GM12878 (cell line): ENCODE results near the gene PACS1. TPM values are rescaled to one million over a fixed set of nuclear protein-coding genes. Genes with fewer than 3 reads are reported as not detected.

Experiments used
- ATAC-seq: fragments of 200-7000 bp; cut with Tn5 transposase; 3 replicates; pipeline ENCODE4 v1.9.1; 2020; ENCODE audit warnings: mild to moderate bottlenecking, moderate library complexity
- BruUV-seq: library from RNA; stranded (reverse); fragments of 400-500 nt; replicated peaks from 2 replicates; lab custom pipeline; 2021; lab: Mats Ljungman, UMichigan
- CTCF ChIA-PET: fragments of 300-600 bp; sonication (Branson Sonifier 250); formaldehyde crosslinking; extraction: SDS; loops from one replicate; lab custom pipeline; 2021; ENCODE audit warnings: inconsistent platforms; lab: Yijun Ruan, JAX
- POLR2A ChIA-PET: fragments of 350-600 bp; formaldehyde crosslinking; extraction: SDS; loops from one replicate; lab custom pipeline; 2021; ENCODE audit warnings: inconsistent platforms; lab: Charles Lee
- RAD21 ChIA-PET: fragments of 300-600 bp; sonication (Branson Sonifier 250); formaldehyde crosslinking; loops from one replicate; lab custom pipeline; 2023; ENCODE audit warnings: antibody characterized with exemption; ENCODE audit not compliant: unreplicated experiment; lab: Charles Lee
- SMC1A ChIA-PET: fragments of 300-600 bp; sonication (Branson Sonifier 250); formaldehyde crosslinking; loops from one replicate; lab custom pipeline; 2023; ENCODE audit not compliant: unreplicated experiment, uncharacterized antibody; lab: Charles Lee
- DNase-seq: peaks from one replicate; pipeline ENCODE4 v3.0.0-alpha.2; 2011; ENCODE audit warnings: low read depth, low spot score
- FAIRE-seq: peaks from 3 replicates; lab custom pipeline; 2011; peaks lifted over from hg19 to GRCh38; lab: Jason Lieb, UNC
- H2AFZ ChIP-seq: 2 replicates; pipeline ENCODE4 v1.6.0; 2011; ENCODE audit warnings: low read depth, low read length, control low read depth; ENCODE audit not compliant: control insufficient read depth
- H3K27ac ChIP-seq: 2 replicates; pipeline ENCODE4 v1.5.1; 2011; ENCODE audit warnings: control low read depth; ENCODE audit not compliant: control insufficient read depth, insufficient read depth
- H3K27me3 ChIP-seq, 2 experiments: replicated peaks in 1 of 2; 2 replicates each; pipeline versions ENCODE4 v1.6.0 to v1.6.1; 2011; ENCODE audit warnings: low read length in 1 of 2; ENCODE audit not compliant: control insufficient read depth in 2 of 2, insufficient read depth in 2 of 2
- H3K36me3 ChIP-seq, 2 experiments: 2 replicates each; pipeline ENCODE4 v1.5.1; 2011; ENCODE audit warnings: low read length in 1 of 2; ENCODE audit not compliant: control insufficient read depth in 2 of 2, insufficient read depth in 2 of 2
- H3K4me1 ChIP-seq: 2 replicates; pipeline ENCODE4 v1.6.1; 2011; ENCODE audit warnings: mild to moderate bottlenecking, low read length, moderate library complexity, mixed read lengths; ENCODE audit not compliant: control insufficient read depth, insufficient read depth
- H3K4me2 ChIP-seq: 2 replicates; pipeline ENCODE4 v1.6.0; 2011; ENCODE audit warnings: control low read depth; ENCODE audit not compliant: control insufficient read depth, insufficient read depth
- H3K4me3 ChIP-seq: fragments of 200-600 bp; sonication (generic); 2 replicates; pipeline ENCODE4 v1.5.1; 2016
- H3K79me2 ChIP-seq: 2 replicates; pipeline ENCODE4 v1.6.0; 2011; ENCODE audit warnings: low read length; ENCODE audit not compliant: control insufficient read depth, insufficient read depth
- H3K9ac ChIP-seq: 2 replicates; pipeline ENCODE4 v1.8.0; 2011; ENCODE audit warnings: low read length, control low read depth, mixed read lengths; ENCODE audit not compliant: control insufficient read depth, insufficient read depth
- H3K9me3 ChIP-seq: replicated peaks from 3 replicates; pipeline ENCODE4 v1.5.1; 2011; ENCODE audit warnings: mild to moderate bottlenecking, low read length; ENCODE audit not compliant: control insufficient read depth, insufficient read depth
- H4K20me1 ChIP-seq: 2 replicates; pipeline ENCODE4 v1.6.0; 2011; ENCODE audit not compliant: control insufficient read depth, insufficient read depth
- ATF2 ChIP-seq: IDR thresholded peaks from 2 replicates; pipeline ENCODE4 v1.6.1; 2012; ENCODE audit warnings: low read length, inconsistent platforms
- BCL11A ChIP-seq: IDR thresholded peaks from 2 replicates; pipeline ENCODE4 v1.6.1; 2011; ENCODE audit warnings: low read depth, low read length
- BHLHE40 ChIP-seq, 2 experiments: fragments of 450-650 bp in 1 of 2; IDR thresholded peaks; 2 replicates each; pipeline ENCODE4 v1.6.1; 2011 to 2017; ENCODE audit warnings: low read depth in 2 of 2, borderline replicate concordance in 1 of 2, improper control_type of control experiment in 1 of 2, low read length in 1 of 2, mild to moderate bottlenecking in 1 of 2
- CEBPZ ChIP-seq: fragments of 150-350 bp; IDR thresholded peaks from 2 replicates; pipeline ENCODE4 v1.6.1; 2016; ENCODE audit warnings: low read depth, low read length
- CHD2 ChIP-seq: IDR thresholded peaks from 2 replicates; pipeline ENCODE4 v1.6.1; 2011; ENCODE audit warnings: low read depth, low read length, improper control_type of control experiment, borderline replicate concordance
- CTCF ChIP-seq, 3 experiments: IDR thresholded peaks in 2 of 3; conservative IDR thresholded peaks in 1 of 3; 2 replicates each; pipeline ENCODE4 v1.5.1; 2011; ENCODE audit warnings: low read depth in 3 of 3, low read length in 3 of 3, mild to moderate bottlenecking in 3 of 3, control low read depth in 2 of 3, moderate library complexity in 2 of 3, inconsistent platforms in 1 of 3, mixed read lengths in 1 of 3; ENCODE audit not compliant: control insufficient read depth in 2 of 3, insufficient read depth in 1 of 3; ENCODE audit errors: extremely low read depth in 1 of 3
- GATAD2B ChIP-seq: fragments of 450-650 bp; conservative IDR thresholded peaks from 2 replicates; pipeline ENCODE4 v1.6.1; 2017; ENCODE audit warnings: low read depth, mild to moderate bottlenecking, moderate library complexity
- IKZF1 ChIP-seq: fragments of 450-650 bp; conservative IDR thresholded peaks from 2 replicates; pipeline ENCODE4 v1.6.1; 2017; ENCODE audit warnings: antibody characterized with exemption, mild to moderate bottlenecking
- IKZF2 ChIP-seq, 2 experiments: fragments of 450-650 bp; IDR thresholded peaks; 2 replicates each; pipeline ENCODE4 v1.6.1; 2017; ENCODE audit warnings: mild to moderate bottlenecking in 2 of 2, moderate library complexity in 2 of 2
- IRF5 ChIP-seq: fragments of 450-650 bp; IDR thresholded peaks from 2 replicates; pipeline ENCODE4 v1.6.1; 2017; ENCODE audit warnings: borderline replicate concordance
- POLR2A ChIP-seq: IDR thresholded peaks from 2 replicates; pipeline ENCODE4 v1.6.1; 2011; ENCODE audit warnings: low read depth, mild to moderate bottlenecking, low read length
- RAD21 ChIP-seq: IDR thresholded peaks from 2 replicates; pipeline ENCODE4 v1.6.1; 2011; ENCODE audit warnings: mild to moderate bottlenecking, low read depth, low read length, moderate library complexity; ENCODE audit not compliant: insufficient read depth
- SMARCA5 ChIP-seq: fragments of 450-650 bp; IDR thresholded peaks from 2 replicates; pipeline ENCODE4 v1.6.1; 2017; ENCODE audit warnings: mild to moderate bottlenecking
- WRNIP1 ChIP-seq: IDR thresholded peaks from 2 replicates; pipeline ENCODE4 v1.6.1; 2011; ENCODE audit warnings: low read depth, low read length, improper control_type of control experiment, borderline replicate concordance
- WGBS: methylation state at CpG from one replicate; pipeline ENCODE4 v1.1.6; 2016; ENCODE audit warnings: low lambda C conversion rate; ENCODE audit not compliant: insufficient replicate concordance, insufficient coverage; ENCODE audit errors: missing lambda C conversion rate; 5-methylcytosine and 5-hydroxymethylcytosine counted together
- in situ Hi-C: fragments of 300-500 bp; cut with MboI; formaldehyde crosslinking; loops from 9 replicates; pipeline ENCODE4 v1.14.3; 2018; ENCODE audit warnings: mixed read lengths
- intact Hi-C: fragments of 100-400 bp; cut with micrococcal nuclease; formaldehyde crosslinking; loops from one replicate; pipeline ENCODE4 v1.14.2; 2022; ENCODE audit not compliant: unreplicated experiment
- polyA plus RNA-seq, 11 experiments: library from polyadenylated mRNA; depleted of rRNA in 4 of 11; unstranded in 6 of 11; stranded (reverse) in 5 of 11; fragments of >200 nt; fragmentation: Nextera tagmentation in 4 of 11; fragmentation: Illumina TruSeq in 1 of 11; extraction: Ambion mirVana in 4 of 11; extraction: Trizol in 1 of 11; gene quantifications; 1 replicate in 1 of 11; 2 replicates in 10 of 11; pipeline versions ENCODE4 v1.2.1 to v1.2.3, GENCODE V29; 2011 to 2016; ENCODE audit warnings: inconsistent platforms in 2 of 11, missing spikeins in 2 of 11, low read depth in 1 of 11
- total RNA-seq, 4 experiments: library from RNA; depleted of rRNA in 3 of 4; stranded (reverse); fragments of >200 nt in 3 of 4; fragmentation: Illumina TruSeq in 1 of 4; extraction: Trizol in 1 of 4; gene quantifications; 2 replicates each; pipeline versions ENCODE4 v1.2.1 to v1.2.3, GENCODE V29; 2013 to 2021

Gene PACS1
- total and polyA plus RNA-seq, 10 of the 15 experiments (the other 5 are each of a cell fraction or from before 2014, with no cell fraction given) = 1.1 to 74.3 (median 17.9) TPM

- no peak for DNase-seq
- Histone ChIP-seq H3K9ac (peak overlapping the region; percentile 70), H2AFZ (no peak overlapping the region), H3K4me1 (peaks cover 21% of the 10 kb centered on the region), H3K27me3 (no peaks in the 10 kb centered on the region), H3K4me3 (no peak overlapping the region), H3K27ac (peak overlapping the region; percentile 83), H3K4me2 (peak overlapping the region; percentile 90), H4K20me1 (no peaks in the 10 kb centered on the region), H3K9me3 (peaks cover 4% of the 10 kb centered on the region; the same call in 2 of the 3 replicates), H3K36me3 (peaks cover 20 to 46% of the 10 kb centered on the region in 2 experiments), H3K79me2 (peaks cover 34% of the 10 kb centered on the region)
- in situ Hi-C loops = loop anchor here (5.0 kb wide), 1 partner anchor 64 kb away; no protein-coding TSS in a partner anchor
- ChIA-PET CTCF (interaction anchor here (0.6 to 20.0 kb wide), 30 partner anchors 9 to 356 kb away, joined by 3 to 195 read pairs (median 6); partner anchors contain the start of genes CCDC85B, KAT5, SF3B2 and YIF1A), RAD21 (interaction anchor here (0.9 to 7.3 kb wide), 17 partner anchors 9 to 208 kb away, joined by 3 to 81 read pairs (median 4); partner anchors contain the start of genes MUS81 and SF3B2), POLR2A (interaction anchor here (0.6 to 6.3 kb wide), 17 partner anchors 9 to 178 kb away, joined by 3 to 56 read pairs (median 4); partner anchors contain the start of gene SF3B2), SMC1A (interaction anchor here (0.6 to 17.7 kb wide), 15 partner anchors 8 to 153 kb away, joined by 3 to 265 read pairs (median 5); partner anchors contain the start of genes BANF1, EIF1AD and SF3B2)
- peak; percentile 83 for FAIRE-seq
- intact Hi-C loops = loop anchor here (2.0 kb wide), 1 partner anchor 59 kb away; no protein-coding TSS in a partner anchor
- peak; percentile 58 for ATAC-seq
- no TSS peak for BruUV-seq
- 47% methylated on average over 17 of the region's 17 CpGs for WGBS
- TF ChIP-seq IKZF2 (IDR thresholded peaks at IDR 0.05) = 0 out of 4 replicates have a peak, but pooled peaks of 1 of the 2 experiments have one; percentile 34
- TF ChIP-seq CEBPZ = no peak
- TF ChIP-seq RAD21 = peak; percentile 62
- 0 out of 2 replicates have a peak, but pooled peaks have one; percentile 32 for TF ChIP-seq WRNIP1
- TF ChIP-seq SMARCA5 = peak; percentile 41; the same call in 1 of the 2 replicates
- no peak for TF ChIP-seq ATF2
- 0 out of 2 replicates have a peak, but pooled peaks have one; percentile 63 for TF ChIP-seq GATAD2B
- TF ChIP-seq POLR2A = peak; percentile 30; the same call in 1 of the 2 replicates
- TF ChIP-seq IKZF1 = peak; percentile 10
- TF ChIP-seq BHLHE40 (IDR thresholded peaks at IDR 0.05; ENCODE audit: borderline replicate concordance in 1 of 2, low read depth in 2 of 2, low read length in 1 of 2) = no peak
- peak; percentile 79 to 88 (median 82) for TF ChIP-seq CTCF (IDR thresholded peaks at IDR 0.05 in 2 of 3, conservative IDR thresholded peaks at IDR 0.05 in 1 of 3; ENCODE audit: control insufficient read depth in 2 of 3, extremely low read depth in 1 of 3, insufficient read depth in 1 of 3, low read depth in 3 of 3, low read length in 3 of 3)
- TF ChIP-seq IRF5 = no peak
- no peak for TF ChIP-seq BCL11A
- no peak for TF ChIP-seq CHD2
Measured at GRCh38 chr11:66068154-66068821, 1.8 kb upstream of the PACS1 start.
